PC-9 (cell line): ENCODE results near the gene CMTM7.

Experiments used
- CTCF ChIP-seq: fragments of 200-600 bp; sonication (generic); conservative IDR thresholded peaks from 2 replicates; pipeline ENCODE4 v1.6.1; 2017; ENCODE audit warnings: mixed run types, antibody characterized with exemption, mild to moderate bottlenecking, moderate library complexity
- EZH2 ChIP-seq: fragments of 200-600 bp; sonication (generic); IDR thresholded peaks from 2 replicates; pipeline ENCODE4 v1.8.0; 2017; ENCODE audit warnings: antibody characterized with exemption, low read depth

GRCh38 chr3:32381922-32382321 lies 9.7 kb upstream of the CMTM7 start:
- TF ChIP-seq CTCF (no peak), EZH2 (no peak)
